Measurements from ENCODE around the gene ANAPC13. TPM values are rescaled to one million over a fixed set of nuclear protein-coding genes. Genes with fewer than 3 reads are reported as not detected.

Gene ANAPC13
- total and polyA plus RNA-seq, 4 experiments from 2014 or later, result 40.9 to 146 (median 64.4) TPM

DNA sequence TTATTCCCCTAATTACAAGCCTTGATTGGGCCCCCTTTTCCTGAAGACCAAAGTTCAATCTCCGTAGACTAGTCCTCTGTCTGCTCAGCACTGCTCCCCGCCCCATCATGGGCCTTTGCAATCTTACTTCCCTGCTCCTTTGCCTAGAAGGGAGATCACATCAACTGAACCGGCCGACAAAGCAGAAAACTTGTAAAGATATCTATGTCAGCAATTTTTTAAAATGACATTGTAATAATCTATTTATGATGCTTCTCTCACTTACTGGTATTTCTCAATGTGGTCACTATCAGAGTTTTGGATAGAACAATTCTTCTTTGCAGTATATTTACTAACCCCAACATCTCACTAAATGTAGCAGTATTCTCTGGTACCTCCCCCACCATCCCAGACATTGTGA is 17.3 kb downstream of the ANAPC13 start:
- H3K27ac Mint-ChIP-seq, result peak overlapping the region in 1 of 7 donors; percentile 60
- CTCF ChIA-PET (ENCODE audit: partially characterized antibody), result no interaction called here
- POLR2A ChIA-PET (ENCODE audit: partially characterized antibody), result no interaction called here
- DNase-seq, result no peak
- intact Hi-C loops (cut with micrococcal nuclease), result no loop called here
- H3K4me1 Mint-ChIP-seq, result peaks cover 0 to 1% (median 0%) of the 10 kb centered on the region in 4 donors
- no peaks in the 10 kb centered on the region for H3K4me1 ChIP-seq (ENCODE audit: insufficient read depth, low read length)
- H3K27me3 ChIP-seq (ENCODE audit: insufficient read depth, low read length), result no peaks in the 10 kb centered on the region
- no peak overlapping the region for H3K27ac ChIP-seq (ENCODE audit: low read depth, low read length)
- H3K9me3 ChIP-seq (ENCODE audit: control insufficient read depth in 1 of 2, low read length in 2 of 2), result no peaks in the 10 kb centered on the region
- no peaks in the 10 kb centered on the region for H3K36me3 ChIP-seq (ENCODE audit: insufficient read depth, low read length)
- H3K4me3 Mint-ChIP-seq, result no peak overlapping the region
- H3K27me3 Mint-ChIP-seq, result no peaks in the 10 kb centered on the region
- no peak overlapping the region for H3K4me3 ChIP-seq (ENCODE audit: low read length in 2 of 2)
- no peaks in the 10 kb centered on the region for H3K9me3 Mint-ChIP-seq
- peaks cover 0 to 3% of the 10 kb centered on the region in 2 donors for H3K36me3 Mint-ChIP-seq

DNA sequence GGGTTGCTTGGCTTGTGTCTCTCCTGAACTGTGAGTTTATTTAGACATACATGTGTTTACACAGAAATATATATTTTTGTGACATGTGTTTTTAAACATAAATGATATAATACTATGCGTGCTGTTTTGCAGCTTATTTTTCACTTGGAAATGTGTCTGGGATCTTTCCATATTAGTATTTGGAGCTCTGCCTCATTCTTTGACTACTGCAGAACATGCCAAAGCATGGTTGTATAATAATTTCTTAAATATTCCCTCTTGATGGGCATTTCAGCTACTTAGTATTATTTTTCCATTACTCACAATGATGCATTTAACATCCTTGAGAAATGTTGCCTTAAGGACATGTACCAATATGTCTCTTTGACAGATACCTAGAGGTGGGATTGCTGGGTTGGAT is 19.5 kb downstream of the ANAPC13 start:
- Mint-ChIP-seq H3K27me3 (peaks cover 4 to 7% of the 10 kb centered on the region in 2 donors), H3K36me3 (no peaks in the 10 kb centered on the region), H3K4me1 (no peaks in the 10 kb centered on the region), H3K4me3 (no peak overlapping the region), H3K9me3 (no peaks in the 10 kb centered on the region), H3K27ac (no peak overlapping the region)
- no peaks in the 10 kb centered on the region for H3K36me3 ChIP-seq (ENCODE audit: insufficient read depth, low read length)
- H3K27ac ChIP-seq (ENCODE audit: low read depth, low read length), result no peak overlapping the region
- no peaks in the 10 kb centered on the region for H3K27me3 ChIP-seq (ENCODE audit: insufficient read depth, low read length)
- no peaks in the 10 kb centered on the region for H3K4me1 ChIP-seq (ENCODE audit: insufficient read depth, low read length)
- ChIA-PET POLR2A (ENCODE audit: partially characterized antibody) (no interaction called here), CTCF (ENCODE audit: partially characterized antibody) (interaction anchor here (0.6 to 2.0 kb wide), 3 partner anchors 11 to 28 kb away, joined by 3 to 4 read pairs (median 3); no protein-coding TSS in a partner anchor)
- no peak overlapping the region for H3K4me3 ChIP-seq (ENCODE audit: low read length in 2 of 2)
- intact Hi-C loops (cut with micrococcal nuclease), result no loop called here
- DNase-seq, result no peak
- no peaks in the 10 kb centered on the region for H3K9me3 ChIP-seq (ENCODE audit: control insufficient read depth in 1 of 2, low read length in 2 of 2)

DNA sequence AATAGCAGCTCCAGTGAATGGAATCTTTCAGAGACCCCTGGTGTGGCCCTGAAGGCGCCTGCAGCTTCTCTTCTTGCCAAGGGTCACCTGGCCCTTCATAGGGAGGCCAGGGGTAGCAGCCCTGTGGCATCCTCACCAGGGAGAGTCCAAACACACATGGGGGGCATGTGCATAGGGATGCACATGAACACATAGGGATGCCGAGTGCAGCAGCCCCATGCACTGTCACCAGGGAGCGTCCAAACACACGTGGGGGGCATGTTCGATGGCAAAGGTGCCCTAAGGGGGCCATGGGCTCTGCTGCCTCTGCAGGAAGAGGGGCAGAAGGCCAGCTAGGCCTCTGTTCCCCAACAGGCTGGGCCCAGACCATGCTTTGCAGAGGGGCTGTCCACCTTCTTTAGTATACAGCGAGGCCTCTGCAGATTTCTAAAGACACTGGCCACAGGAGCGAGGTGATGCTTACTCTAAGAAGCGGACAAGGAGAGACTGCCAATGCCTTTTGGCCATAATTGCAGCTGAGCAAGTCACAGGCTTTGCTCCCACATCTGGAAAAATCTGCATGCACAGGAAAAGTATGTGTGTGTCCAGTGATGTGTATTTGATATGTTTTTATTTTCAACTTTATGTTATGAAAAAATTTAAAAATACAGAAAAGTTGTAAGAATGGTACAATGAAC is 21.0 kb downstream of the ANAPC13 start:
- Mint-ChIP-seq H3K27ac (no peak overlapping the region), H3K36me3 (no peaks in the 10 kb centered on the region), H3K27me3 (peaks cover 4 to 13% of the 10 kb centered on the region in 2 donors), H3K9me3 (no peaks in the 10 kb centered on the region), H3K4me1 (no peaks in the 10 kb centered on the region), H3K4me3 (no peak overlapping the region)
- H3K36me3 ChIP-seq (ENCODE audit: insufficient read depth, low read length), result no peaks in the 10 kb centered on the region
- no peak overlapping the region for H3K4me3 ChIP-seq (ENCODE audit: low read length in 2 of 2)
- CTCF ChIA-PET (ENCODE audit: partially characterized antibody), result interaction anchor here (1.0 to 2.0 kb wide), 4 partner anchors 8 to 12 kb away, joined by 3 to 6 read pairs (median 4); no protein-coding TSS in a partner anchor
- H3K9me3 ChIP-seq (ENCODE audit: control insufficient read depth in 1 of 2, low read length in 2 of 2), result no peaks in the 10 kb centered on the region
- no peaks in the 10 kb centered on the region for H3K27me3 ChIP-seq (ENCODE audit: insufficient read depth, low read length)
- intact Hi-C loops (cut with micrococcal nuclease), result no loop called here
- H3K27ac ChIP-seq (ENCODE audit: low read depth, low read length), result no peak overlapping the region
- H3K4me1 ChIP-seq (ENCODE audit: insufficient read depth, low read length), result no peaks in the 10 kb centered on the region
- POLR2A ChIA-PET (ENCODE audit: partially characterized antibody), result interaction anchor here (0.5 kb wide), 1 partner anchor 20 kb away, joined by 3 read pairs; no protein-coding TSS in a partner anchor
- DNase-seq, result no peak

DNA sequence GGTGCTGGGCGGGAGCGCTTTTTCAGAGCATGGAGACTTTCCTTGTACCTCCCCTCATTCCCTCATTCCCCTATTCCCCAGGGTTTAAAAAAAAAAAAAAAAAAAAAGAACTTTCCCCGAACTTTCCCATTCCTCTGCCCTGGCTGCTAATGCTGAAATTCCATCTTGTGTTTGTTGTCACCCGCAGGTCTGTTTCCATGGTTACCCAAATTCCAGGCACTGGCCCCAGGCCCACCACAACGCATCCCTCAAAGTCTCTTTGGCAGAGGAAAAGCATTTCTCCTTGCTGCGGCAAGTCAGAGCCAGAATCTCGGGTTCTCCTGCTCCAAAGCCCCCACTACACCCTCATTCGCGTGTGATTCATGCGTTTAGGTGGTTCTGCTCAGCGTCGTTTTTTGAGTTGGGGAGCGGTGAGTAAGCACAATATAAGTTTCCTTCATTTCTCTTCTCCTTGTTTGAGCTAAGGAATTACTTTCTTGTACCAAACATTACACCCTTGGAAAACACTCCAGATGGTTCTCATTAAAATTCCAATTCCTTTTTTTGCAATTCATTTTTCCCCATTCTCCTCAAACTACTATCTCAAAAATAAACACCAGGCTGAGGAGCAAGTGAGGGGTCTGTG is 21.6 kb downstream of the ANAPC13 start:
- Histone ChIP-seq H3K9me3 (ENCODE audit: control insufficient read depth in 1 of 2, low read length in 2 of 2) (no peaks in the 10 kb centered on the region), H3K27ac (ENCODE audit: low read depth, low read length) (no peak overlapping the region), H3K4me3 (ENCODE audit: low read length in 2 of 2) (no peak overlapping the region), H3K36me3 (ENCODE audit: insufficient read depth, low read length) (no peaks in the 10 kb centered on the region), H3K4me1 (ENCODE audit: insufficient read depth, low read length) (no peaks in the 10 kb centered on the region), H3K27me3 (ENCODE audit: insufficient read depth, low read length) (no peaks in the 10 kb centered on the region)
- no peak overlapping the region for H3K27ac Mint-ChIP-seq
- intact Hi-C loops (cut with micrococcal nuclease), result no loop called here
- no peak overlapping the region for H3K4me3 Mint-ChIP-seq
- ChIA-PET POLR2A (ENCODE audit: partially characterized antibody) (no interaction called here), CTCF (ENCODE audit: partially characterized antibody) (interaction anchor here (1.1 to 1.5 kb wide), 2 partner anchors 9 to 11 kb away, joined by 4 to 6 read pairs; no protein-coding TSS in a partner anchor)
- H3K4me1 Mint-ChIP-seq, result no peaks in the 10 kb centered on the region
- no peaks in the 10 kb centered on the region for H3K36me3 Mint-ChIP-seq
- DNase-seq, result no peak
- no peaks in the 10 kb centered on the region for H3K9me3 Mint-ChIP-seq
- peaks cover 6 to 17% of the 10 kb centered on the region in 2 donors for H3K27me3 Mint-ChIP-seq

DNA sequence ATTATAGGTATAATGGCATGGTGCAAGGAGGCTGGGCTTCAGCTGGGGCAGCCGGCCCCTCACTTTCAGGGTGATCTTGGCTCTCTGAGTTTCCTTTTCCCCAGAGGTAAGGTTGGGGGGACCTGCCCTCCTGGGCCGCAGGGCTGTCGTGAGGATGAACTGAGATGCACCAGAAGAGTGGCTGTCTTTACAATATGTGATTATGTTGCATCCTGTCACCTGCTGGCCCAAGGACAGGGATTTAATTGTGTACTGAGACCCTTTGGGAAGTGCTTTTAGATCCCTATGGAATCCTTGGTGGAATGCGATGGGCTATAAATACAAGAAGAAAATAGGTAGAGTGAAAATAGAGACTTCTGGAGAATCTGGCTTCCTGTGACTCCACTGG is 22.1 kb downstream of the ANAPC13 start:
- H3K27ac ChIP-seq (ENCODE audit: low read depth, low read length), result no peak overlapping the region
- intact Hi-C loops (cut with micrococcal nuclease), result no loop called here
- Mint-ChIP-seq H3K27me3 (peaks cover 6 to 17% of the 10 kb centered on the region in 2 donors), H3K27ac (no peak overlapping the region), H3K4me3 (no peak overlapping the region), H3K36me3 (no peaks in the 10 kb centered on the region), H3K4me1 (no peaks in the 10 kb centered on the region), H3K9me3 (no peaks in the 10 kb centered on the region)
- POLR2A ChIA-PET (ENCODE audit: partially characterized antibody), result no interaction called here
- H3K9me3 ChIP-seq (ENCODE audit: control insufficient read depth in 1 of 2, low read length in 2 of 2), result no peaks in the 10 kb centered on the region
- H3K4me1 ChIP-seq (ENCODE audit: insufficient read depth, low read length), result no peaks in the 10 kb centered on the region
- H3K27me3 ChIP-seq (ENCODE audit: insufficient read depth, low read length), result no peaks in the 10 kb centered on the region
- no peaks in the 10 kb centered on the region for H3K36me3 ChIP-seq (ENCODE audit: insufficient read depth, low read length)
- DNase-seq, result no peak
- CTCF ChIA-PET (ENCODE audit: partially characterized antibody), result interaction anchor here (1.1 to 1.5 kb wide), 2 partner anchors 9 to 11 kb away, joined by 4 to 6 read pairs; no protein-coding TSS in a partner anchor
- no peak overlapping the region for H3K4me3 ChIP-seq (ENCODE audit: low read length in 2 of 2)

DNA sequence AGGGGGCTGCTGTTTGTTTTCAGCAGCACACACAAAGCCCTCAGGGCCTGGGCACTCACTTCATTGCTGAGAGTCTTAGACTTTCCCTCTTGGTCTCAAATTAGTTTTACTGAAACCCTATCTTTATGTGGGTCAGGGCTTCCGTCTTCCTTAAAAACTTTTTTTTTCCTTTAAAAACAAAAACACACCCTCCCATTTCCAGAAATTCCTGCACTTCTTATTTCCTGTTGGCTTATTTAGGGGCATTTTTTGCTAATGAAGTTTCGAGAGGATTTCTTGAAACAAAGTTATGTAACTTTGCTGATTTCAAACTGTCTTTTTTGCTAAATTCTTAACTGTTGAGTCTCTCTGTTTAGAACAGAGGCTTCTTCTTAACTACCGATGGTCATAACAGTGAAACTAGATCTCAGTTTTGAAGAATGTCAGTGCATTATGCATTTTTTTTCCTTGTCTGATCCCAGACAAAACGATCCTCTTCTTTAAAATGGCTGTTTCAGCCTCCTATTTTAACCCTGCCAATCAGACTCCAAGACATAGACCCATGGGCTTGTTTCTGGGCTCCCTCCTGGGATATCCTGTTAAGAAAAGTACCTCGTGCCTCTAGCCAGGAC is 23.3 kb downstream of the ANAPC13 start:
- no peak overlapping the region for H3K27ac Mint-ChIP-seq
- H3K36me3 ChIP-seq (ENCODE audit: insufficient read depth, low read length), result no peaks in the 10 kb centered on the region
- intact Hi-C loops (cut with micrococcal nuclease), result no loop called here
- no peak overlapping the region for H3K4me3 Mint-ChIP-seq
- no peaks in the 10 kb centered on the region for H3K4me1 Mint-ChIP-seq
- H3K27me3 ChIP-seq (ENCODE audit: insufficient read depth, low read length), result no peaks in the 10 kb centered on the region
- H3K4me3 ChIP-seq (ENCODE audit: low read length in 2 of 2), result no peak overlapping the region
- CTCF ChIA-PET (ENCODE audit: partially characterized antibody), result no interaction called here
- H3K9me3 Mint-ChIP-seq, result no peaks in the 10 kb centered on the region
- no peaks in the 10 kb centered on the region for H3K9me3 ChIP-seq (ENCODE audit: control insufficient read depth in 1 of 2, low read length in 2 of 2)
- no peak for DNase-seq
- POLR2A ChIA-PET (ENCODE audit: partially characterized antibody), result no interaction called here
- H3K27me3 Mint-ChIP-seq, result peaks cover 15 to 26% of the 10 kb centered on the region in 2 donors
- no peaks in the 10 kb centered on the region for H3K4me1 ChIP-seq (ENCODE audit: insufficient read depth, low read length)
- H3K27ac ChIP-seq (ENCODE audit: low read depth, low read length), result no peak overlapping the region
- H3K36me3 Mint-ChIP-seq, result no peaks in the 10 kb centered on the region

DNA sequence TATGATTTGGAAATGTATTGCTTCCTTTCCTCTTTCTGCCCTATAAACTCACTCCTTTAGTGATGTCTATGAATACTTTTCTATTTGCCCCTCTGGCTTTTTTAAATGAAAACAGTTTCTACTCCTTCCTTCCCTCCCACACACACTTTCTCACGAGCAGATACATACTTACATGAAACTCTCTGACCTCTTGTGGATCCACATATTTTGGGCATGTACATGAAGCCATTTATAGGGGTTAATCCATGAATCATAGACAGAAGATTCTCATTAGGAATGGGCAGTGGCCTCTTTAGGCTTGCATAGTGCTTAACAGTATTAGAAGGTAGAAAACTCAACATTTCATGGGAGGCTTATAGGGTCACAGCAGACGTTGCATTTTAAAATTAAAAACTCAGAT is 24.8 kb downstream of the ANAPC13 start:
- no peak overlapping the region for H3K27ac ChIP-seq (ENCODE audit: low read depth, low read length)
- Mint-ChIP-seq H3K36me3 (no peaks in the 10 kb centered on the region), H3K9me3 (no peaks in the 10 kb centered on the region), H3K27ac (no peak overlapping the region), H3K27me3 (peaks cover 19 to 32% of the 10 kb centered on the region in 2 donors), H3K4me3 (no peak overlapping the region), H3K4me1 (no peaks in the 10 kb centered on the region)
- H3K4me3 ChIP-seq (ENCODE audit: low read length in 2 of 2), result no peak overlapping the region
- H3K4me1 ChIP-seq (ENCODE audit: insufficient read depth, low read length), result no peaks in the 10 kb centered on the region
- H3K27me3 ChIP-seq (ENCODE audit: insufficient read depth, low read length), result no peaks in the 10 kb centered on the region
- ChIA-PET POLR2A (ENCODE audit: partially characterized antibody) (no interaction called here), CTCF (ENCODE audit: partially characterized antibody) (interaction anchor here (0.7 to 0.9 kb wide), 2 partner anchors 15 to 235 kb away, joined by 3 read pairs; no protein-coding TSS in a partner anchor)
- no peaks in the 10 kb centered on the region for H3K36me3 ChIP-seq (ENCODE audit: insufficient read depth, low read length)
- no peak for DNase-seq
- intact Hi-C loops (cut with micrococcal nuclease), result no loop called here
- no peaks in the 10 kb centered on the region for H3K9me3 ChIP-seq (ENCODE audit: control insufficient read depth in 1 of 2, low read length in 2 of 2)

Data from CD4-positive, alpha-beta memory T cell (primary cell).